ENCODE data around the gene SPCS3.

Gene SPCS3

DNA sequence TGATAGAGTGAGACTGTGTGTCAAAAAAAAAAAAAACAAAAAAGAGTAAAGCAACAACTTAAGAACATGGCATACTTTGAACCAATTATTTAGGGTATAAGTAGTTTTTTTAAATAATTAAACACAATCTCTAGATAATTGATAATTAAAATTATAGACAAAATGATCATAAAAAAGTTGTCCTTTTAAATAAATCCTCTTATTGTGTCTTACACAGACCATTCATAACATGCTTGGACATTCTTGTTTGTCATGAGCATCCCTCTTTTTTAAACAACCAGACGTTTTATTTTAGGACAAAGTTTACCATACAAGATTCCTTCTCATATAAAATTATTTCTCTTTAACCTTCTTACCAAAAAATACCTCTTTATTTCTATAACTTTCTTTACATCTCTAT, 35.1 kb downstream of the SPCS3 start:
- no peak for DNase-seq

DNA sequence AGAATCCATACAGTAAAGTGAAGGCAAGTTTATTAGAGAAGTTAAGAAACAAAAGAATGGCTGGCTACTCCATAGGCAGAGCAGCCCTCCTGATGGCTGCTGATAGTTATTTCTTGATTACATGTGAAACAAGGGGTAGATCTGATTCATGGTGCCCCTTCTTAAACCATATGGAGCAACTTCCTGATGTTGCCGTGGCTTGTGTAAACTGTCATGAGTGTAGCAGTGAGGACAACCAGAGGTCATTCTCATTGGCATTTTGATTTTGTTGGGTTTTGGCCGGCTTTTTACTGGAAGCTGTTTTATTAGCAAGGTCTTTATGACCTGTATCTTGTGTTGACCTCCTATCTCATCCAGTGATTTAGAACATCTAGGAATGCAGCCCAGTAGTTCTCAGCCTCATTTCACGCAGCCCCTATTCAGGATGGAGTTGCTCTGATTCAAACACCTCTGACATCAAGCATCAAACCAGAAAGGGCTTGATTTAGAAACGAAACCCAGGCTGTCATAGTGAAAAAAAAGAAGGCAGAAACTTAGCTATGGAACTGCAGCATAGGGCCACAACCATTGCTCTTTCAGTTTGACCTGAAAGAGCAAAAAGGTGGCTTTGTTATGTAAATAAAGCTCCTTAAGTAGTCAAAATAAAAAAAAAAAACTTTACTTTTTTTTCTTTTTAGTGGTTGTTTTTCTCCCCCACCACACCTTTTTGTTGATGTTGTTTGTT, 37.8 kb downstream of the SPCS3 start:
- DNase-seq, result no peak

DNA sequence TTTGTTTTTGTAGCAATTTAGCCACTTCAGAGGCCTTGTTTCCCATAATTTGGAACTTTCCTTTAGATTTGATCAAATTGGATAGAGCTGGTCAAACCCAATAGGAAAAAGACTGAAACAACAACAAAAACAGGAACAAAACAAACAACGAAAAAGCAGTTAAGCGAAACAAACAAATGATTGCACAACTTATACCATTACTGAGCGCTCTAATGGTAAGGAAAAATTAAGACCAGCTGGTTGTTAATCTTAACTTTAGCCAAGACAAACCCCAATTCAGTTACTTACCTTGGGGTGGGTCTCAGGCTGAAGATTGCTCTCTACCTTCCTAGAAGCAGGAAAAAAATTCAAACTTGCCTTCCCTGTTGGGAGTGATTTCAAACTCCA, 38.3 kb downstream of the SPCS3 start:
- no peak for DNase-seq

DNA sequence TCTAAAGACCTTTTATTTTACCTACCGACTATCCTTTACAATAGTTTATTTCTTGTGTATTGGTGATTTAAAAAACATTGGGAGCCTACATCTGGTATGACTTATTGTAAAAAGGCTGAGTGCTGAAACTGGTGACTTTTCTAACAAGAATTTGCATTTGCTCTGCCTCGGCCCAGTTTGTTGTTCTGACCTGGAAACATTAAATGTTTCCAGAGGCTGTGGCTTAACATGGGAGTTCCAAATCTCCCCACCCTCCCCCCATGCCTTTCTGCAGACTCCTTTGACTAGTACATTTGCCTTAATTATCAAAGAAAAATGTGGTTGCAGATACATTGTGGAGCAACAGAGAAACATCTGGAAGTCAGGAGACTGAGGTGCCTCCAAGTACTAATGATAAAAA, 39.8 kb downstream of the SPCS3 start:
- DNase-seq, result no peak

DNA sequence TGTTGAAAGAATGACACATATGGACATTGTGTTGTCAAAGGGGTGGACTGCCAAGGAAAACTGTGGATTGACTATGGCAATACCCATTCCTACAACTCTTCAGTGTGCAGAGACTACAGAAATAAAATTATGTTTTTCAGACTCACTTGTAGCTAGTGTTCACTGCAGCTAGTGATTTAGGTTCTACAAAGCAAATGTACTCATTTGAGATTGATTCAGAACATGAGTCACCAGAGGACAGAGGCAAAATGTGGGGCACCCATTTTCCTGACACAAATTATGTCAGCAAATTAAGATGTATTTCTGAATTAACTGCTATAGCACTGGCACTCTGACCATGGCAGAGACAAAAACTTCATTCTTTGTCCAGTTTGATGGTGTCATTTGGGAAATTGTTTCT, 40.7 kb downstream of the SPCS3 start:
- no peak for DNase-seq

DNA sequence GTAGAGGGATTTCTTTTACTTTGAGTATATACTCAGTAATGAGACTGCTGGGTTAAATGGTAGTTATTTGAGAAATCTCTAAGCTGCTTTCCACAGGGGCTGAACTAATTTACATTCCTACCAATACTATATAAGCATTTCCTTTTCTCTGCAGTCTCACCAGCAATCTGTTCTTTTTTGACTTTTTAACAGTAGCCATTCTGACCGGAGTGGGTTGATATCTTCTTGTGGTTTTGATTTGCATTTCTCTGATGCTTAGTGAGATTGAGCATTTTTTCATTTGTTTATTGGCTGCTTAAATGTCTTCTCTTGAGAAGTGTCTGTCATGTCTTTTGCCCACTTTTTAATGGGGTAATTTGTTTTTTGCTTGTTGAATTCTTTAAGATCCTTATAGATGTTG, 43.3 kb downstream of the SPCS3 start:
- no peak for DNase-seq

DNA sequence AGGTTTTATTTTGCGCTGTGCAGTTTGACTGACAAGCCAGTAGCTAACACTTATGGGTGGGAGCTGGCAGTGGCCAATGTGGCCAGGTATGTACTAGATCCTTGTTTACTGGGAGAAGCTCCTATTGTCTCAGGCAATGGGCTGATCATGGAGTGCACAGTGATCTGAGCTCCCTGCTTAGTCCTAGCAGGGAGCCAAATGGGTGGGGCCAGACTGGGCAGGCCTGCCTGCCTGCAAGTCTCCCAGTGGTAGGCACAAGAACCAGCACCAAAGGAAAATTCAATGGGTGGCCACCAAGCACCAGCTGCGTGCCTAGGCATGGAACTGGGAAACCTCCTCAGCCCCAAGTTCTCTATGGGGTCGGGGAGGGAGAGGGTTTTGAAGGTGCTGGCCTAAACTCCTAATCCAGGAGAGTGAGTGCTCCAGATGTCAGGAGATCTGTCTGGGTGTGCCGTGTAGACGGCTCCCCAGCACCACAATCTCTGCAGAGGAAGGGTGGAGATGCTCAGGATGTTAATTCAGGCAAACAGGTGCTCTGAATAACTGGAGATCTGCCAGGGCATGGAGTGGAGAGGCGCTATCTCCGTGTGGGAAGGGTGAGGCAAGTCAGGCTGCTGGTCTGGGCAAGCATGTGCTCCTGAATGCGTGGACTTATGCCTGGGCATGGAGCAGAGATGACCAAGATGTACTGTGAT, 48.2 kb downstream of the SPCS3 start:
- DNase-seq, result no peak

DNA sequence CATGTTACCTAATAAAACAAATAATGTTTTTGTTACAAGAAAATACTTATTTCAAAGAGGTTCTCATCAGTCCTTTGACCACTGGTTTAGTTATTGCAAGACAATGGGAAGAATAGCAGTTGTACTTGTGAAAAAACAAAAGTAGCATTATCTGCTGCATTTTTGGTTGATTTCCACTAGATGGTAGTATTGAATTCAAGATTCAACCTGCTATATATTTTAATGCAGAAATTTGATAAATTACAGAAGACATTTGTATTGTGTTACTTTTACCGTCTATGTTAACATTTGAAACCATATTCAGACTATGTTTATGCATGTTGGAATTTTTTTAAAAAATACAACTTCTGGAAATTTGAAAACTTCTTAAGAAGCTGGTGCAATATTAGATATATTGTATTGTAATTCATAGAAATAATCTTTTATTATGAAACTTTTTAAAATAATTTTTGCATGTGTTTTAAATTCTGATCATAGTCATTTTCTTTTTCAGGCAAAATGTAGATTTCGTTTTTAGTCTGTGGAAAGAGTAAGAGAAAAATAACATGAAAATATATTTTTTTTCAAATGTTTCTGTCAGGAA, 56.4 kb downstream of the SPCS3 start:
- DNase-seq, result peak in 1 of 2 experiments; percentile 46

DNA sequence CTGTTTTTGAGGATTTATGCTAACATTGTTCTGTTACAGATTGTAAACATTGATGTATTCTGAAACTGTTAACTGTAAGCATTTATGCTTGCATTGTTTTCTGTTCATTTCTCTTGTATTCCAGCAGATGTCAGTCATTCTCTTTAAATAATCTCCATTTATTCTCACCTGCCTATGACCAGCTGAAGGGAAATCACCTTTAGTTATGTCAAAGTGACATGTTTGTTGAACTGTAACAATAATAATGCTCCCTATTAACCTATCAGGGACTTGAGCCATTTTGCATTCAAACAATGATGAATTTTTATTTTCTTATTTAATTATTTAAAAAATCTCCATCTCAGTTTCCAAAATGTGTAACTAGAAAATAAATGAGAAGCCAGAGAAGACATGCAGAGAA, 58.0 kb downstream of the SPCS3 start:
- DNase-seq, result peak in 1 of 2 experiments; percentile 59

DNA sequence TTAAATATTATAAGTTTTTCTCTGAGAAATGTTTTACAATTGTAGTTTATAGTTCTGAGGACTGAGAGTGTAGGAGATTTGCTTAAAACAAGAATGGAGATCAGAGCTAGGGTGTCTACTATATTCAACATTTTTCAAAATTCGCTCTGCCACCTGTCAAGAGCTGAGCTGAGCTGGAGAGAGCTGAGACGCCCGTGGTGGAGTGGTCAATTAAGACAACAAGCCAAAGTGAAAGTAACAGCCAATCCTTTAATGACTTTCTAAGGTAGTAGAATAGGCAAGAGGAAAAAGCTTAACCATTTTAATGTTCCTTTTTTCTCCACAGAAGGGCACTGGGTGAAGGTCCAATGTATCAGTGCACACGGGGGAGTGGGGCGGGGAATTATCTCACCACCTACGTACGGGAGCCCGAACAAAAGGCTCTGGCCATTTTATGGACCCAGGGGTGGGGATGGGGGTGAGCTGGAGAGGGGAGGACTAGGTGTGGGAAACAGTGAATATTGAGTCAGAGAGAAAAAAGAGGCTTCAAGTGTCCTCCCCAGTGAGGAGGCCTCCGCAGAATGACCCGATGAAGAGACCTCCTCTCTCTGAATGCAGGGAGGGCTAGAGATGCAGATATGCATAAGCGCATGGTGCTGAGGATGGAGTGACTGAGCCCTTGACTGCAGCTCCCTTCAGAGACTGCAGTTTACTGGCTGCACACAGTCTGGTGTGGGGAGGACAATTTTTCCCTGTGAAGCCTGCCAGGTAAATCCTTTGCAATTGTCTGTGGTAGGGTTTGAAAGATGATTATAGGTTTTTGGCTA, 60.8 kb downstream of the SPCS3 start:
- DNase-seq, result no peak
